CD14-positive monocyte (primary cell): ENCODE results near the gene CHD2. TPM values are rescaled to one million over a fixed set of nuclear protein-coding genes. Genes with fewer than 3 reads are reported as not detected.
A peak's percentile ranks its signal among the peaks of the same experiment; 100 is the strongest.

Experiments used
- DNase-seq, 3 donors: peaks; one replicate each; pipeline ENCODE4 v3.0.0-alpha.2; 2011 to 2022
- H2AFZ ChIP-seq: 2 replicates; pipeline ENCODE4 v1.6.0; 2012; ENCODE audit warnings: mild to moderate bottlenecking, low read depth, low read length, inconsistent platforms; ENCODE audit not compliant: insufficient read depth, poor library complexity, severe bottlenecking
- H3K27ac ChIP-seq, 2 donors: 1 replicate in 1 of 2; 2 replicates in 1 of 2; pipeline ENCODE4 v1.5.1; 2012 to 2013; ENCODE audit warnings: low read length in 2 of 2, control low read depth in 1 of 2, inconsistent platforms in 1 of 2, low read depth in 1 of 2, mild to moderate bottlenecking in 1 of 2
- H3K27me3 ChIP-seq, 2 donors: one replicate each; pipeline versions ENCODE4 v1.6.0 to v1.6.1; 2011 to 2013; ENCODE audit warnings: low read length in 2 of 2; ENCODE audit not compliant: control insufficient read depth in 2 of 2, insufficient read depth in 2 of 2
- H3K36me3 ChIP-seq, 2 donors: replicated peaks in 1 of 2; 1 replicate in 1 of 2; 2 replicates in 1 of 2; pipeline versions ENCODE4 v1.5.1 to v1.6.1; 2012 to 2013; ENCODE audit warnings: low read length in 2 of 2, control low read depth in 1 of 2, inconsistent platforms in 1 of 2, mild to moderate bottlenecking in 1 of 2; ENCODE audit not compliant: insufficient read depth in 2 of 2, control insufficient read depth in 1 of 2
- H3K4me1 ChIP-seq, 2 donors: 1 replicate in 1 of 2; 2 replicates in 1 of 2; pipeline versions ENCODE4 v1.5.1 to v1.6.1; 2012 to 2013; ENCODE audit warnings: low read length in 2 of 2, control low read depth in 1 of 2, inconsistent platforms in 1 of 2, mild to moderate bottlenecking in 1 of 2, moderate library complexity in 1 of 2; ENCODE audit not compliant: insufficient read depth in 2 of 2, control insufficient read depth in 1 of 2
- H3K4me2 ChIP-seq: replicated peaks from 2 replicates; pipeline ENCODE3; 2012; ENCODE audit warnings: low read length, moderate library complexity, mild to moderate bottlenecking; ENCODE audit not compliant: poor library complexity, severe bottlenecking; ENCODE audit errors: extremely low read depth
- H3K4me3 ChIP-seq, 3 experiments: fragments of 200-600 bp in 1 of 3; sonication (generic) in 1 of 3; replicated peaks in 1 of 3; 1 replicate in 2 of 3; 2 replicates in 1 of 3; pipeline ENCODE4 v1.5.1; 2011 to 2013; ENCODE audit warnings: low read length in 3 of 3, mild to moderate bottlenecking in 3 of 3, control low read depth in 2 of 3, low read depth in 2 of 3, inconsistent platforms in 1 of 3, moderate library complexity in 1 of 3
- H3K79me2 ChIP-seq: 2 replicates; pipeline ENCODE4 v1.6.0; 2012; ENCODE audit warnings: mild to moderate bottlenecking, control low read depth, inconsistent platforms, low read length, moderate library complexity; ENCODE audit not compliant: insufficient read depth
- H3K9ac ChIP-seq: 2 replicates; pipeline ENCODE4 v1.6.0; 2017; ENCODE audit warnings: low read length, mild to moderate bottlenecking; ENCODE audit not compliant: insufficient read depth, poor library complexity, severe bottlenecking
- H3K9me3 ChIP-seq, 2 donors: replicated peaks in 1 of 2; 1 replicate in 1 of 2; 2 replicates in 1 of 2; pipeline versions ENCODE4 v1.5.1 to v1.6.1; 2012 to 2013; ENCODE audit warnings: low read length in 2 of 2, control low read depth in 1 of 2; ENCODE audit not compliant: control insufficient read depth in 1 of 2, insufficient read depth in 1 of 2
- H4K20me1 ChIP-seq: 2 replicates; pipeline ENCODE4 v1.6.0; 2012; ENCODE audit warnings: mild to moderate bottlenecking, low read length, control low read depth, moderate library complexity; ENCODE audit not compliant: insufficient read depth
- H3K27ac Mint-ChIP-seq, 7 donors: one replicate each; pipeline ENCODE4 v1.8.0; 2020; ENCODE audit warnings: mild to moderate bottlenecking in 7 of 7, mixed read lengths in 7 of 7, moderate library complexity in 6 of 7, inconsistent platforms in 2 of 7
- H3K27me3 Mint-ChIP-seq, 3 donors: one replicate each; pipeline ENCODE4 v1.8.0; 2021 to 2022; ENCODE audit warnings: low read depth in 3 of 3, mild to moderate bottlenecking in 3 of 3, mixed read lengths in 3 of 3, moderate library complexity in 3 of 3, inconsistent platforms in 1 of 3
- H3K36me3 Mint-ChIP-seq, 2 donors: one replicate each; pipeline ENCODE4 v1.8.0; 2020; ENCODE audit warnings: mixed read lengths in 2 of 2, inconsistent platforms in 1 of 2, mild to moderate bottlenecking in 1 of 2
- H3K4me1 Mint-ChIP-seq: one replicate; pipeline ENCODE4 v1.8.0; 2020; ENCODE audit warnings: mild to moderate bottlenecking, mixed read lengths
- H3K4me3 Mint-ChIP-seq, 2 donors: one replicate each; pipeline ENCODE4 v1.8.0; 2020; ENCODE audit warnings: mild to moderate bottlenecking in 2 of 2, mixed read lengths in 2 of 2, moderate library complexity in 1 of 2
- H3K9me3 Mint-ChIP-seq, 7 donors: one replicate each; pipeline ENCODE4 v1.8.0; 2020 to 2022; ENCODE audit warnings: mixed read lengths in 7 of 7, mild to moderate bottlenecking in 6 of 7, moderate library complexity in 6 of 7, inconsistent platforms in 2 of 7
- CTCF ChIP-seq: fragments of 200-600 bp; IDR thresholded peaks from one replicate; pipeline ENCODE4 v1.8.0; 2022; ENCODE audit warnings: antibody characterized with exemption, mild to moderate bottlenecking
- whole genome bisulfite sequencing: methylation state at CpG from one replicate; pipeline ENCODE4 v1.1.5; 2013; ENCODE audit warnings: missing lambda C conversion rate; ENCODE audit not compliant: insufficient coverage; 5-methylcytosine and 5-hydroxymethylcytosine counted together
- intact Hi-C, 2 donors: fragments of 100-400 bp; cut with micrococcal nuclease; formaldehyde crosslinking; loops; one replicate each; pipeline versions ENCODE4 v1.15.0 to v1.15.1; 2023
- polyA plus RNA-seq, 3 donors: library from polyadenylated mRNA; depleted of rRNA in 1 of 3; unstranded in 2 of 3; stranded (reverse) in 1 of 3; fragments of 300-500 nt in 2 of 3; fragments of >200 nt in 1 of 3; fragmentation: Illumina TruSeq in 2 of 3; gene quantifications; 1 replicate in 2 of 3; 2 replicates in 1 of 3; pipeline ENCODE4 v1.2.3, GENCODE V29; 2012 to 2021

CHD2 gene
- polyA plus RNA-seq, 3 donors = 9.6 to 61.2 (median 11.4) TPM

- H3K4me2 ChIP-seq = no peak overlapping the region
- H3K4me1 Mint-ChIP-seq = peaks cover 34% of the 10 kb centered on the region
- H3K27me3 ChIP-seq = no peaks in the 10 kb centered on the region
- H4K20me1 ChIP-seq = peaks cover 93% of the 10 kb centered on the region
- H3K4me3 ChIP-seq = no peak overlapping the region
- no peak overlapping the region for H2AFZ ChIP-seq
- no peak overlapping the region for H3K9ac ChIP-seq
- H3K27me3 Mint-ChIP-seq = no peaks in the 10 kb centered on the region
- H3K9me3 Mint-ChIP-seq = no peaks in the 10 kb centered on the region
- H3K36me3 ChIP-seq = peaks cover 71 to 95% of the 10 kb centered on the region in 2 donors
- peak overlapping the region in 1 of 7 donors; percentile 50 for H3K27ac Mint-ChIP-seq
- no peaks in the 10 kb centered on the region for H3K9me3 ChIP-seq
- WGBS = no CpG with 5 or more reads among the region's 2 CpGs
- DNase-seq = no peak
- peaks cover 14 to 42% of the 10 kb centered on the region in 2 donors for H3K4me1 ChIP-seq
- peaks cover 76 to 86% of the 10 kb centered on the region in 2 donors for H3K36me3 Mint-ChIP-seq
- TF ChIP-seq CTCF = no peak
- H3K79me2 ChIP-seq = peaks cover 100% of the 10 kb centered on the region
- H3K27ac ChIP-seq = no peak overlapping the region
- no peak overlapping the region for H3K4me3 Mint-ChIP-seq
- intact Hi-C loops = no loop called here
These were observed 6.9 kb upstream of the CHD2 start for GRCh38 chr15:92893200-92893599.

DNA sequence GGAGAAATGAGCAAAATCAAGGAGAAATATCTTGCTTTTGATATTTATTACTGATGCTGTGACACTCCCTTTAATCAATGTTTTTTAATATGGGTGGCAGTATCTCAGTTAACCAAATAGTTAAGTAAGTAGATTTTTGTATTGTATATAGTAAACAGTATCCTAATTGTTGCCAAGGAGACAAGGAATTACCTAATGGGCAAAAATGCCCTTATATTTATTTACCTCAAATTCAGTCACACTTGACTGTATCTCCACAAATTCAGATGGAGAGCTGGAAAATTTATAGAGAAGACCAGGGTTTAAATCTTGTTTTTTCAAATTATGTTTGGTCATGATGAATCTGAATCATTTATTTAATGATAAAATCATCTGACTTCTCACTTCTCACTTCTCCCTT, 3.6 kb upstream of the CHD2 start:
- H3K36me3 Mint-ChIP-seq = peaks cover 69 to 73% of the 10 kb centered on the region in 2 donors
- intact Hi-C loops = no loop called here

More for the DNA sequence above, 3.6 kb upstream of the CHD2 start:
- Histone ChIP-seq H3K27ac (peak overlapping the region in 1 of 2 donors; percentile 65), H3K4me2 (no peak overlapping the region), H3K4me1 (peaks cover 18 to 39% of the 10 kb centered on the region in 2 donors), H3K9me3 (no peaks in the 10 kb centered on the region), H2AFZ (no peak overlapping the region), H3K9ac (no peak overlapping the region), H3K4me3 (no peak overlapping the region), H3K27me3 (no peaks in the 10 kb centered on the region), H4K20me1 (peaks cover 72% of the 10 kb centered on the region), H3K36me3 (peaks cover 54 to 74% of the 10 kb centered on the region in 2 donors), H3K79me2 (peaks cover 100% of the 10 kb centered on the region)
- H3K4me3 Mint-ChIP-seq = no peak overlapping the region
- peaks cover 0 to 3% (median 0%) of the 10 kb centered on the region in 3 donors for H3K27me3 Mint-ChIP-seq
- no peak for DNase-seq
- peaks cover 0 to 7% (median 1%) of the 10 kb centered on the region in 7 donors for H3K9me3 Mint-ChIP-seq
- H3K27ac Mint-ChIP-seq = peak overlapping the region in 6 of 7 donors; percentile 16 to 82 (median 71)
- peaks cover 34% of the 10 kb centered on the region for H3K4me1 Mint-ChIP-seq
- TF ChIP-seq CTCF = no peak
